ENCODE measurements around the gene IQGAP3. TPM values are rescaled to one million over a fixed set of nuclear protein-coding genes. Genes with fewer than 3 reads are reported as not detected.

IQGAP3 gene
- total RNA-seq, 4 donors from 2014 or later: 0.21 to 2.4 (median 0.97) TPM

DNA sequence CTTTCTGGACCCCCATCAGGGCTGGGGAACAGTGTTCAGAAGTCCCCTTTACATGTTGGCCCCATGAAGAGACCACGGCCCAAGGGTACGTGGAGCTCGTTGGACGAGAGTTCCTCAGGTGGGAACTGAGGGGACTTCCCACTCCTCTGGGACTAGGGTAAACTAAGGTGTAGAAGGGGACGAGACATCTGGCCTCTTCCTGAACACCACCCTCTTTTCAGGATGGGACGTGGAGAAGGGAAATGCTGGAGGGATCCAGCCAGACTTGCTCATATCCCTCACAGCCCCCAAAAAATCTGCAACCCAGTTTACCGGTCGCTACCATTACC is 21.3 kb upstream of the IQGAP3 start:
- 86% methylated on average over 8 of the region's 8 CpGs for WGBS, 2 donors
- Histone ChIP-seq H3K4me1 (peaks cover 0 to 17% (median 10%) of the 10 kb centered on the region in 4 donors), H3K27ac (no peak overlapping the region), H3K9me3 (no peaks in the 10 kb centered on the region), H3K36me3 (peaks cover 0 to 59% (median 9%) of the 10 kb centered on the region in 3 donors), H3K4me3 (no peak overlapping the region), H3K27me3 (no peaks in the 10 kb centered on the region)
- DNase-seq (ENCODE audit: low spot score in 2 of 2): no peak
- TF ChIP-seq EP300 (IDR thresholded peaks at IDR 0.05) (no peak), POLR2A (IDR thresholded peaks at IDR 0.05) (no peak)
- TF ChIP-seq, protein P1, sequence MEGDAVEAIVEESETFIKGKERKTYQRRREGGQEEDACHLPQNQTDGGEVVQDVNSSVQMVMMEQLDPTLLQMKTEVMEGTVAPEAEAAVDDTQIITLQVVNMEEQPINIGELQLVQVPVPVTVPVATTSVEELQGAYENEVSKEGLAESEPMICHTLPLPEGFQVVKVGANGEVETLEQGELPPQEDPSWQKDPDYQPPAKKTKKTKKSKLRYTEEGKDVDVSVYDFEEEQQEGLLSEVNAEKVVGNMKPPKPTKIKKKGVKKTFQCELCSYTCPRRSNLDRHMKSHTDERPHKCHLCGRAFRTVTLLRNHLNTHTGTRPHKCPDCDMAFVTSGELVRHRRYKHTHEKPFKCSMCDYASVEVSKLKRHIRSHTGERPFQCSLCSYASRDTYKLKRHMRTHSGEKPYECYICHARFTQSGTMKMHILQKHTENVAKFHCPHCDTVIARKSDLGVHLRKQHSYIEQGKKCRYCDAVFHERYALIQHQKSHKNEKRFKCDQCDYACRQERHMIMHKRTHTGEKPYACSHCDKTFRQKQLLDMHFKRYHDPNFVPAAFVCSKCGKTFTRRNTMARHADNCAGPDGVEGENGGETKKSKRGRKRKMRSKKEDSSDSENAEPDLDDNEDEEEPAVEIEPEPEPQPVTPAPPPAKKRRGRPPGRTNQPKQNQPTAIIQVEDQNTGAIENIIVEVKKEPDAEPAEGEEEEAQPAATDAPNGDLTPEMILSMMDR (IDR thresholded peaks at IDR 0.05): no peak

DNA sequence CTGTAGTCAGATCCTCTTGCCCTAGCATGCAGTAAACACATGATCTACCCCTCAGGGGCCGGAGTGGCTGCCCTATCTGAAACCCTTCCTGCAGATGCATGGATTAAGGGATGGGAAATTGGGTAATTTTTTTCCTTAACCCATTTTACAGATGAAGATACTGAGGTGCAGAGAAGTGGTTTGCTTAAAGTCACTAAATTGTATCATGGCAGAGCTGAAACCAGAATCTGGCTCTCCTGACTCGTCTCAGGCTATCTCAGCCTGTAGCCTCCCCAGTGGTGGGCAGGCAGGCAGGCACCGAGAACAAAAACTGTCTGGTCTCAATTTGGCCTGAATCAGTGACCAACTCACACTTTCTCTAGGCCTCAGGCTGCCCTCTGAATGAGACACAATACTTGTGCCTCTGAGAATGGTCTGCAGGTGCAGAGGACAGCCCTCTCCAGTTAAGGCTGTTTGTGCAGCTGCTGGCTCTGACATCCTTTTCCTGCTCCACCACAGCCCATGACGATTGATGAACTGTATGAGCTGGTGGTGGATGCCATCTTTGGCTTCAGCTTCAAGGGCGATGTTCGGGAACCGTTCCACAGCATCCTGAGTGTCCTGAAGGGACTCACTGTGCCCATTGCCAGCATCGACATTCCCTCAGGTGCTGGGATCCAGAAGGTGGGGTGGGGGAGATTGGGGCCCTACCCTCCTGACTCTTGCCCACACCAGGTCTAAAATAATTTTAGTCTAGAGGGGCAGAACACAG is 20.7 kb upstream of the IQGAP3 start:
- no peak for DNase-seq (ENCODE audit: low spot score in 2 of 2)
- Histone ChIP-seq H3K36me3 (peaks cover 0 to 53% (median 9%) of the 10 kb centered on the region in 3 donors), H3K4me3 (no peak overlapping the region), H3K4me1 (peaks cover 0 to 17% (median 10%) of the 10 kb centered on the region in 4 donors), H3K27me3 (no peaks in the 10 kb centered on the region), H3K9me3 (no peaks in the 10 kb centered on the region), H3K27ac (peak overlapping the region in 1 of 4 donors; percentile 90)
- TF ChIP-seq, protein P1 (IDR thresholded peaks at IDR 0.05): no peak
- TF ChIP-seq EP300 (IDR thresholded peaks at IDR 0.05) (no peak), POLR2A (IDR thresholded peaks at IDR 0.05) (no peak)
- 71 to 76% methylated on average over 8 of the region's 8 CpGs for WGBS, 2 donors

DNA sequence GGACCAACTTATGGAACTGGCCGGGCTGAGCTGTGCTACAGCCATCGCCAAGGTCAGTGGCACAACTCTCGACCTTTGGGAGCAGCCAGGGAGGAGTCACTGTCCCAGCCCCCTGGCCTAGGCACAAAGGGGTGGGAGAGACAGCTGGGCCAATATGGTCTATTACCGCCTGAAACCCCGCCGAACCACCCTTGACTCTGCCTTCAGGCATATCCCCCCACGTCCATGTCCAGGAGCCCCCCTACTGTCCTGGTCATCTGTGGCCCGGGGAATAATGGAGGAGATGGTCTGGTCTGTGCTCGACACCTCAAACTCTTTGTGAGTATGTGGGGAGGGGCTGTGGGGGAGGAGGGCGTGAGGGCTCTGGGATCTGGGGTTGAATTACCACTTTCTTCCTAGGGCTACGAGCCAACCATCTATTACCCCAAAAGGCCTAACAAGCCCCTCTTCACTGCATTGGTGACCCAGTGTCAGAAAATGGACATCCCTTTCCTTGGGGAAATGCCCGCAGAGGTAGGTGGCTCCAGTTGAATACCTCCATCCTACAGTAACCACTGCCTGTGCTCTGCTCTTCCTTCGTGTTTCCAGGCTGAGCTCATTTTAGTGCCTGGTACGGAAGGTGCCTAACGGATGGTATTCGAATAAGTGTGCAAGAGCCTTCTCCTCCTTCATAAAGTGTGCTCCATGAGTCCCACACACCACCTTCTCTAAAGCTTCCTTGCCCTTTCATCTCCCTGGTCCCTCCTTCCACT is 20.0 kb upstream of the IQGAP3 start:
- peaks cover 0 to 46% (median 9%) of the 10 kb centered on the region in 3 donors for H3K36me3 ChIP-seq
- TF ChIP-seq, protein P1 (IDR thresholded peaks at IDR 0.05): no peak
- TF ChIP-seq POLR2A (IDR thresholded peaks at IDR 0.05) (no peak), EP300 (IDR thresholded peaks at IDR 0.05) (no peak)
- WGBS, 2 donors: 42 to 47% methylated on average over 15 to 16 of the region's 16 CpGs
- peaks cover 0 to 17% (median 10%) of the 10 kb centered on the region in 4 donors for H3K4me1 ChIP-seq
- H3K9me3 ChIP-seq: no peaks in the 10 kb centered on the region
- H3K27me3 ChIP-seq: no peaks in the 10 kb centered on the region
- H3K27ac ChIP-seq: peak overlapping the region; percentile 72 to 90 (median 87)
- DNase-seq (ENCODE audit: low spot score in 2 of 2): no peak
- H3K4me3 ChIP-seq: peak overlapping the region; percentile 66 to 92 (median 71)

DNA sequence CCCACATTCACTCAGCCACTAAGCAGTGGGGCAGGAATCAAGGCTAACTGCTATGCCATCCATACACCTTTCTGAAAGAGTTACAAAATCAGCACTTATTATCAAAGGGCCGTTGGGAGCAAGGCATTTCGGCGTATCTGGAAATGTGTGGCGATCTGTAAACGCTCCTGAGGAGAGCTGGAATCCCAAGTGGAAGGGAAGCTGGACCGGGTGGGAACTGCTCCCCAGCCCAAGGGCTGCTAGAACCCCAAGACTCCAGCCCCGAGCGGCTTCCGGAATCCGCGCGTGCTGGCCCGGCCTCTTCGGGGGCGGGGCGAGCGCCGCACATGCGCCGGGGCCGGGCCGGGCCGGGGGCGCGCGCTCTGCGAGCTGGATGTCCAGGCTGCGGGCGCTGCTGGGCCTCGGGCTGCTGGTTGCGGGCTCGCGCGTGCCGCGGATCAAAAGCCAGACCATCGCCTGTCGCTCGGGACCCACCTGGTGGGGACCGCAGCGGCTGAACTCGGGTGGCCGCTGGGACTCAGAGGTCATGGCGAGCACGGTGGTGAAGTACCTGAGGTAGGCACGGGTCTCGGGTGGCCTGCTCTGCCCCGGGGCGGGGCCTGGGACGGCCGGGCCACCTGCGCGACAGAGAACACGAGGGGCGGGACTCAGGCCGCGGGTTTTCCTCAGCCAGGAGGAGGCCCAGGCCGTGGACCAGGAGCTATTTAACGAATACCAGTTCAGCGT is 19.2 kb upstream of the IQGAP3 start, which contains the start of gene NAXE:
Gene NAXE (plus strand): TSS at position 345 of the 726 bp plus-strand sequence. CDS start 29 bp downstream, at position 374.
- peak; percentile 53 to 54 for DNase-seq (ENCODE audit: low spot score in 2 of 2)
- 1% methylated on average over 23 to 42 of the region's 60 CpGs for WGBS, 2 donors

More for the DNA sequence above, 19.2 kb upstream of the IQGAP3 start, which contains the start of gene NAXE:
- TF ChIP-seq, protein P1 (IDR thresholded peaks at IDR 0.05): peak in 2 of 5 experiments; percentile 7 to 23
- peak in 1 of 2 donors; percentile 51 for TF ChIP-seq EP300 (IDR thresholded peaks at IDR 0.05)
- TF ChIP-seq POLR2A (IDR thresholded peaks at IDR 0.05): peak; percentile 17 to 71
- Histone ChIP-seq H3K27ac (peak within 1 kb of the TSS; percentile 72 to 90 (median 87)), H3K9me3 (no peaks in the 10 kb centered on the region), H3K4me3 (peak within 1 kb of the TSS; percentile 66 to 92 (median 71)), H3K36me3 (peaks cover 0 to 38% (median 4%) of the 10 kb centered on the region in 3 donors), H3K4me1 (peaks cover 0 to 17% (median 10%) of the 10 kb centered on the region in 4 donors), H3K27me3 (no peaks in the 10 kb centered on the region)
